Heart left ventricle (tissue), 16 donors: ENCODE results near the gene SALL3. TPM values are rescaled to one million over a fixed set of nuclear protein-coding genes. Genes with fewer than 3 reads are reported as not detected.
"Not testable (repeated sequence)": the region's sequence is repeated elsewhere in the genome, so short reads cannot be mapped to it uniquely, and the experiment has no call there.

Experiments
- ATAC-seq, 4 donors: fragments of 200-7000 bp; cut with Tn5 transposase; one replicate each; pipeline ENCODE4 v1.9.1; 2020 to 2022; ENCODE audit warnings: moderate library complexity in 4 of 4, mild to moderate bottlenecking in 3 of 4, moderate number of reproducible peaks in 1 of 4
- DNase-seq, 5 donors: peaks; one replicate each; pipeline ENCODE4 v3.0.0-alpha.2; 2020
- H3K27ac ChIP-seq, 12 donors: fragments of 200-600 bp; sonication (generic) in 4 of 12; one replicate each; pipeline versions ENCODE4 v1.5.0 to v1.8.0; 2016 to 2022; ENCODE audit warnings: mild to moderate bottlenecking in 2 of 12
- H3K27me3 ChIP-seq, 9 donors: fragments of 200-600 bp; sonication (generic) in 2 of 9; one replicate each; pipeline versions ENCODE4 v1.5.1 to v1.8.0; 2016 to 2022; ENCODE audit warnings: mild to moderate bottlenecking in 3 of 9
- H3K36me3 ChIP-seq, 9 donors: fragments of 200-600 bp; sonication (generic) in 2 of 9; one replicate each; pipeline versions ENCODE4 v1.5.0 to v1.8.0; 2018 to 2022; ENCODE audit warnings: mild to moderate bottlenecking in 2 of 9
- H3K4me1 ChIP-seq, 12 donors: fragments of 200-600 bp; sonication (generic) in 4 of 12; one replicate each; pipeline versions ENCODE4 v1.5.0 to v1.8.0; 2016 to 2022; ENCODE audit warnings: mild to moderate bottlenecking in 3 of 12
- H3K4me3 ChIP-seq, 12 donors: fragments of 200-600 bp; sonication (generic) in 4 of 12; one replicate each; pipeline versions ENCODE4 v1.5.0 to v1.8.0; 2017 to 2022; ENCODE audit warnings: mild to moderate bottlenecking in 9 of 12, moderate library complexity in 4 of 12
- H3K9me3 ChIP-seq, 12 donors: fragments of 200-600 bp; sonication (generic) in 4 of 12; one replicate each; pipeline versions ENCODE4 v1.5.0 to v1.8.0; 2016 to 2022; ENCODE audit warnings: mild to moderate bottlenecking in 1 of 12
- CTCF ChIP-seq, 12 donors: fragments of 200-600 bp; sonication (generic) in 4 of 12; IDR thresholded peaks; one replicate each; pipeline versions ENCODE4 v1.5.0 to v1.8.0; 2018 to 2022; ENCODE audit warnings: antibody characterized with exemption in 12 of 12, mild to moderate bottlenecking in 5 of 12
- POLR2A ChIP-seq, 2 donors: fragments of 450-650 bp; IDR thresholded peaks; one replicate each; pipeline ENCODE4 v1.6.1; 2017; ENCODE audit warnings: antibody characterized with exemption in 2 of 2, mild to moderate bottlenecking in 2 of 2, moderate library complexity in 2 of 2
- WGBS, 4 donors: extraction: QIAGEN DNeasy Blood & Tissue Kit in 2 of 4; methylation state at CpG; one replicate each; pipeline versions ENCODE4 v1.1.5 to v1.1.7; 2013 to 2018; 5-methylcytosine and 5-hydroxymethylcytosine counted together
- intact Hi-C, 10 donors: fragments of 100-400 bp; cut with DNase I; formaldehyde crosslinking; loops; one replicate each; pipeline versions ENCODE4 v1.11.1 to v1.14.2; 2022
- polyA plus RNA-seq, 2 donors: library from polyadenylated mRNA; stranded (reverse); fragments of 200-250 nt; gene quantifications; one replicate each; pipeline ENCODE4 v1.2.3, GENCODE V29; 2013
- total RNA-seq, 9 donors: library from RNA; depleted of rRNA in 2 of 9; stranded (reverse); fragments of >200 nt in 2 of 9; fragmentation: NEBNext Ultra II Directional in 3 of 9; extraction: Animal tissue kit (Norgen Biotek cat#: 25700) in 3 of 9; gene quantifications; one replicate each; pipeline versions ENCODE4 v1.1.0 to v1.2.4, GENCODE V29; 2016 to 2023
- donor health status: ischemic (EF 13 %, LVEDD 7.1; RV severe dilation, severe dysfunction).
- donor health status: healthy with polysubstance abuse.
- donor health status: DM: no; HTN: yes; CAD: no.
- donor health status: DM: no; HTN: no; CAD: no.
- donor health status: ischemic (EF 25% LVEDD 6.9; RV normal size, moderate dysfunction).
- donor health status: ischemic (EF 25% LVEDD 5.7; RV mildly dilated, moderate dysfunction).
- donor health status: healthy.
- donor health status: DM: yes; HTN: yes; CAD: no.
- donor health status: ischemic (EF 35%, LVEDD 5.7; RV mildly dilated, moderate dysfunction).
- donor health status: nonischemic (EF 11% LVEDD 7.7; RV severe dilation, severe dysfunction).
- donor health status: DM: yes; HTN: yes; CAD: no.
- donor health status: PGD.
- donor health status: ischemic (EF 29% LVEDD 5.4; RV normal size, mild dysfunction).
- donor health status: nonischemic (EF 23%, LVEDD 6.1; RV moderate dilation, normal function).

Gene SALL3
- total and polyA plus RNA-seq, 11 donors, result 0.04 to 0.17 (median 0.06) TPM; not detected in 3

- no peak for ATAC-seq
- no peaks in the 10 kb centered on the region for H3K4me1 ChIP-seq
- TF ChIP-seq CTCF (IDR thresholded peaks at IDR 0.05), result no peak
- no peak for TF ChIP-seq POLR2A (IDR thresholded peaks at IDR 0.05)
- intact Hi-C loops, result no loop called here
- H3K4me3 ChIP-seq, result no peak overlapping the region
- no peaks in the 10 kb centered on the region for H3K36me3 ChIP-seq
- peaks cover 0 to 4% (median 0%) of the 10 kb centered on the region in 12 donors for H3K9me3 ChIP-seq
- no peak for DNase-seq
- H3K27me3 ChIP-seq, result peaks cover 0 to 11% (median 0%) of the 10 kb centered on the region in 9 donors
- no peak overlapping the region for H3K27ac ChIP-seq
- 80 to 89% (median 81%) methylated on average over 7 of the region's 7 CpGs for WGBS, 4 donors
These were observed 17.5 kb upstream of the SALL3 start for GRCh38 chr18:78962098-78962497.

GRCh38 chr18:78964727-78965126 lies 14.9 kb upstream of the SALL3 start:
- H3K27ac ChIP-seq, H3K9me3 ChIP-seq, H3K36me3 ChIP-seq, H3K4me3 ChIP-seq, H3K4me1 ChIP-seq, DNase-seq, intact Hi-C loops, ATAC-seq: not testable (repeated sequence)
- 87 to 92% (median 91%) methylated on average over 18 to 24 of the region's 24 CpGs for WGBS, 4 donors
- H3K27me3 ChIP-seq, result peaks cover 0 to 20% (median 3%) of the 10 kb centered on the region in 9 donors

- no peak for DNase-seq
- Histone ChIP-seq H3K36me3 (no peaks in the 10 kb centered on the region), H3K9me3 (peaks cover 0 to 4% (median 0%) of the 10 kb centered on the region in 12 donors), H3K27me3 (peaks cover 0 to 25% (median 3%) of the 10 kb centered on the region in 9 donors), H3K4me1 (no peaks in the 10 kb centered on the region), H3K4me3 (no peak overlapping the region), H3K27ac (no peak overlapping the region)
- 77 to 84% (median 82%) methylated on average over 23 of the region's 23 CpGs for WGBS, 4 donors
- TF ChIP-seq CTCF (IDR thresholded peaks at IDR 0.05) (no peak), POLR2A (IDR thresholded peaks at IDR 0.05) (no peak)
- ATAC-seq, result no peak
- intact Hi-C loops, result no loop called here
These were observed 14.4 kb upstream of the SALL3 start for GRCh38 chr18:78965260-78965659.

- Histone ChIP-seq H3K27me3 (peaks cover 0 to 34% (median 10%) of the 10 kb centered on the region in 9 donors), H3K4me1 (no peaks in the 10 kb centered on the region), H3K9me3 (peaks cover 0 to 4% (median 0%) of the 10 kb centered on the region in 12 donors), H3K27ac (no peak overlapping the region), H3K4me3 (no peak overlapping the region), H3K36me3 (no peaks in the 10 kb centered on the region)
- intact Hi-C loops, result no loop called here
- no peak for ATAC-seq
- 79 to 88% (median 83%) methylated on average over 16 to 18 of the region's 18 CpGs for WGBS, 4 donors
- TF ChIP-seq POLR2A (IDR thresholded peaks at IDR 0.05) (no peak), CTCF (IDR thresholded peaks at IDR 0.05) (no peak)
- DNase-seq, result no peak
These were observed 13.5 kb upstream of the SALL3 start for GRCh38 chr18:78965917-78966792.
